ENCODE results near the gene SPATC1L. TPM values are rescaled to one million over a fixed set of nuclear protein-coding genes. Genes with fewer than 3 reads are reported as not detected.
A peak's percentile ranks its signal among the peaks of the same experiment; 100 is the strongest.

SPATC1L gene
- total and polyA plus RNA-seq, 2 donors from 2014 or later: 3.7 to 8.7 TPM

DNA sequence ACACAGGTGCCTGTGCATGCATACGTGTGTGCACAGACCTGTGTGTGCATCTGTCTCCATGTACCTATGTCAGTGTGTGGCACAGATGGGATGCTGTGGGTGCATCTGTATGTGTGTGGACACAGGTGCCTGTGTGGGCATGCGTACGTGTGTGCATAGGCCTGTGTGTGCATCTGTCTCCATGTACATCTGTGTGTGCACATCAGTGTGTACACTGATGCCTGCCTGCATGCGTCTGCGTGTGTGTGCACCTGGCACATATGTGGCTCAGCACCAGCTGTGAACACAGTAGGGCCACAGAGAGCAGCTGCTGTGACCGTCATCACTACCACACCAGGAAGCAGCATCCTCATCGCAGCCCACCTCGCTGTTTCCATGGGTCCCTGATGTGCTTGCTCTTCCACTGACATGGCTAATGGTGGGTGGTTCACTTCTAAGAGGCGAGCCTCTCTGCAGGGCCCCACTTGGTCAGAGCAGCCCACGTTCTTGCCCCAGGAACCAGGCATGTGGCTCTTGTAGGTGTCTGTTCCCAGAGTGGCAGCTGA lies 9.6 kb upstream of the SPATC1L start:
- H3K9ac ChIP-seq (ENCODE audit: low read length in 3 of 3): no peak overlapping the region
- H3K9me3 ChIP-seq (ENCODE audit: control insufficient read depth in 2 of 3, insufficient read depth in 1 of 3, low read length in 3 of 3): no peaks in the 10 kb centered on the region
- H3K27me3 ChIP-seq (ENCODE audit: control insufficient read depth, insufficient read depth, low read length): no peaks in the 10 kb centered on the region
- DNase-seq: peak in 1 of 5 donors; percentile 31
- H3K4me1 ChIP-seq (ENCODE audit: control insufficient read depth in 2 of 3, insufficient read depth in 2 of 3, low read depth in 1 of 3, low read length in 3 of 3): peaks cover 0 to under 1% (median 0%) of the 10 kb centered on the region in 3 donors
- no peak overlapping the region for H3K27ac ChIP-seq (ENCODE audit: low read depth in 2 of 2, low read length in 2 of 2)
- H3K36me3 ChIP-seq (ENCODE audit: control insufficient read depth in 2 of 3, insufficient read depth in 3 of 3, low read length in 3 of 3): peaks cover 7 to 28% (median 25%) of the 10 kb centered on the region in 3 donors
- TF ChIP-seq, protein P1, sequence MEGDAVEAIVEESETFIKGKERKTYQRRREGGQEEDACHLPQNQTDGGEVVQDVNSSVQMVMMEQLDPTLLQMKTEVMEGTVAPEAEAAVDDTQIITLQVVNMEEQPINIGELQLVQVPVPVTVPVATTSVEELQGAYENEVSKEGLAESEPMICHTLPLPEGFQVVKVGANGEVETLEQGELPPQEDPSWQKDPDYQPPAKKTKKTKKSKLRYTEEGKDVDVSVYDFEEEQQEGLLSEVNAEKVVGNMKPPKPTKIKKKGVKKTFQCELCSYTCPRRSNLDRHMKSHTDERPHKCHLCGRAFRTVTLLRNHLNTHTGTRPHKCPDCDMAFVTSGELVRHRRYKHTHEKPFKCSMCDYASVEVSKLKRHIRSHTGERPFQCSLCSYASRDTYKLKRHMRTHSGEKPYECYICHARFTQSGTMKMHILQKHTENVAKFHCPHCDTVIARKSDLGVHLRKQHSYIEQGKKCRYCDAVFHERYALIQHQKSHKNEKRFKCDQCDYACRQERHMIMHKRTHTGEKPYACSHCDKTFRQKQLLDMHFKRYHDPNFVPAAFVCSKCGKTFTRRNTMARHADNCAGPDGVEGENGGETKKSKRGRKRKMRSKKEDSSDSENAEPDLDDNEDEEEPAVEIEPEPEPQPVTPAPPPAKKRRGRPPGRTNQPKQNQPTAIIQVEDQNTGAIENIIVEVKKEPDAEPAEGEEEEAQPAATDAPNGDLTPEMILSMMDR (IDR thresholded peaks at IDR 0.05; ENCODE audit: borderline replicate concordance, extremely low read depth, insufficient read depth): no peak
- intact Hi-C loops (cut with DNase I): no loop called here
- H3K4me3 ChIP-seq (ENCODE audit: low read length in 3 of 3): no peak overlapping the region
- FAIRE-seq: no peak

DNA sequence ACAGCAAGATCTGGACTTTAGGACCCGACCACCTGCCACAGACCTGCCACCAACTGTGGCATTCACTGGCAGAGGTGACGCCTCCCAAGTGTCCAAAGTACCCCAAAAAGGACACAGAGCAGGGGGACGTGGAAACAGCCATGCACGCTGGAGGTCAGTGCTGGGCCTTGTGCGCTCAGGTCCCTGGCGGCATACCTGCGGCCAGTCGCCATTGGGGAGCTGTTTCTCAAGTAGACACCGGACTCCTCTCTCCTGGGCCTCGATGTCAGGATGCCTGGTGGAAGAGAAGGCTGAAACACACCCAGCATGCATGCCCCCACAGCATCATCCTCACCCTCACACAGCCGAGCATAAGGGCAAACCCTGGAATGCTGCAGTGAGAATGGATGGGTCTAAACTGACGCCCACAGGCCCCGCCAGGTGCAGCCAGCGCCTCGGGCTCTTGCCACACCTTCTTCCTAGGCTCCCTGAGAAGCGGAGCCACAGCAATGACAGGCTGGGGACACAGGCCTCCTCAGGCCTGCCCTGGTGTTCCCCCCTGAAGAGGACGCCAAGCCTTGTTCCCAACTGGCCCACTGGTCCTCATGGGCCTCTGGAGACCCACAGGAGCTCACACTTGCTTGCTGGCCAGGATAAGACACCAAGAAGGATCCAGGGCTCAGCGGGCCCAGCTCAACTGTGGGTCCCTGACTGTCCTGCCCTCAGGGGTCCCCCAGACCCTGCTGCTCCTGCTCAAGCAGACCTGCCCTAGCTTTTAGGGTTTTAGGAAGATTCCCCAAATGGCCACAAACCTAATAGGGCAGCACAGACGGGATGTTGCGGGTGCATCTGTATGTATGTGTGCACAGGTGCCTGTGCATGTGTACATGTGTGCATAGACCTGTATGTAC lies 7.7 kb upstream of the SPATC1L start:
- intact Hi-C loops (cut with DNase I): no loop called here
- no peaks in the 10 kb centered on the region for H3K9me3 ChIP-seq (ENCODE audit: control insufficient read depth in 2 of 3, insufficient read depth in 1 of 3, low read length in 3 of 3)
- no peak overlapping the region for H3K27ac ChIP-seq (ENCODE audit: low read depth in 2 of 2, low read length in 2 of 2)
- peaks cover 0 to 4% (median 0%) of the 10 kb centered on the region in 3 donors for H3K4me1 ChIP-seq (ENCODE audit: control insufficient read depth in 2 of 3, insufficient read depth in 2 of 3, low read depth in 1 of 3, low read length in 3 of 3)
- H3K4me3 ChIP-seq (ENCODE audit: low read length in 3 of 3): no peak overlapping the region
- H3K9ac ChIP-seq (ENCODE audit: low read length in 3 of 3): no peak overlapping the region
- H3K27me3 ChIP-seq (ENCODE audit: control insufficient read depth, insufficient read depth, low read length): no peaks in the 10 kb centered on the region
- peaks cover 7 to 28% (median 25%) of the 10 kb centered on the region in 3 donors for H3K36me3 ChIP-seq (ENCODE audit: control insufficient read depth in 2 of 3, insufficient read depth in 3 of 3, low read length in 3 of 3)
- DNase-seq: peak in 2 of 5 donors; percentile 35 to 58
- FAIRE-seq: no peak
- TF ChIP-seq, protein P1 (IDR thresholded peaks at IDR 0.05; ENCODE audit: borderline replicate concordance, extremely low read depth, insufficient read depth): no peak

DNA sequence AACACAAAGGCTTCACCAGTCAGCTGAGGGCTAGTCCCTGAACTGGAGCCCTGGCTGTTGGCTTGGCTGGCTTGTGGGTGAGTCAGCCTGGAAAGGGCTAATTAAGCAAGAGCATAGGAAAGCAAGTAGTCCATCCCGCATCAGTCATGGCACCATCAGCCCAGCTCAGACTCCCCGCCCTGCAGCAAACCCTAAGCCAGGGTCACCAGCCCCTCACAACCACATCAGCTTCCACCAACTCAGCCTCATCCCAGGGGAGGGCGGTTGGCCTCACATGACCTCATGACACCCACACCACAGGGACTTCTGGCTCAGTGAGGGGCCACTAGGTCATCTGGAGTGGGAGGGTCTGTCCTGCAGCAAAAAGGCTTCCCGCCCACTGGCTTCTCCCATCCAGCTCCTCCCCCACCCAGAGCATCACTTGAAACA lies 7.0 kb upstream of the SPATC1L start:
- Histone ChIP-seq H3K9me3 (ENCODE audit: control insufficient read depth in 2 of 3, insufficient read depth in 1 of 3, low read length in 3 of 3) (no peaks in the 10 kb centered on the region), H3K36me3 (ENCODE audit: control insufficient read depth in 2 of 3, insufficient read depth in 3 of 3, low read length in 3 of 3) (peaks cover 7 to 28% (median 21%) of the 10 kb centered on the region in 3 donors), H3K9ac (ENCODE audit: low read length in 3 of 3) (no peak overlapping the region), H3K4me1 (ENCODE audit: control insufficient read depth in 2 of 3, insufficient read depth in 2 of 3, low read depth in 1 of 3, low read length in 3 of 3) (peaks cover 0 to 4% (median 0%) of the 10 kb centered on the region in 3 donors), H3K27ac (ENCODE audit: low read depth in 2 of 2, low read length in 2 of 2) (no peak overlapping the region), H3K4me3 (ENCODE audit: low read length in 3 of 3) (no peak overlapping the region), H3K27me3 (ENCODE audit: control insufficient read depth, insufficient read depth, low read length) (no peaks in the 10 kb centered on the region)
- FAIRE-seq (no peak), DNase-seq (peak in 1 of 5 donors; percentile 69)
- intact Hi-C loops (cut with DNase I): no loop called here
- TF ChIP-seq, protein P1 (IDR thresholded peaks at IDR 0.05; ENCODE audit: borderline replicate concordance, extremely low read depth, insufficient read depth): no peak
